GM18526 (cell line): Measurements from ENCODE around the gene CDRT15L2.
"Not testable (repeated sequence)": the region's sequence is repeated elsewhere in the genome, so short reads cannot be mapped to it uniquely, and the experiment has no call there.

Experiments
- POLR2A ChIP-seq: IDR thresholded peaks from 3 replicates; pipeline ENCODE4 v1.6.1; 2011; ENCODE audit not compliant: insufficient read length; ENCODE audit errors: extremely low read depth

Gene CDRT15L2

GRCh38 chr17:20579424-20579823 is at the start of gene CDRT15L2:
Gene CDRT15L2 (plus strand): TSS chr17:20579724. CDS start chr17:20579744, 20 bp downstream.
- TF ChIP-seq POLR2A = not testable (repeated sequence)

GRCh38 chr17:20562587-20562986 is 16.9 kb upstream of the CDRT15L2 start:
- no peak for TF ChIP-seq POLR2A

GRCh38 chr17:20565711-20566110 is 13.8 kb upstream of the CDRT15L2 start:
- no peak for TF ChIP-seq POLR2A

- TF ChIP-seq POLR2A = no peak
These were observed 31.8 kb downstream of the CDRT15L2 start for GRCh38 chr17:20611309-20611708.

GRCh38 chr17:20612635-20613034 is 33.1 kb downstream of the CDRT15L2 start:
- no peak for TF ChIP-seq POLR2A

- TF ChIP-seq POLR2A = no peak
These were observed 33.7 kb downstream of the CDRT15L2 start for GRCh38 chr17:20613248-20613647.

- no peak for TF ChIP-seq POLR2A
These were observed 34.4 kb downstream of the CDRT15L2 start for GRCh38 chr17:20613905-20614304.
